Hematopoietic multipotent progenitor cell treated with erythropoietin and hydrocortisone succinate and interleukin-3 and kit ligand, for 6 days (in vitro differentiated cells): ENCODE data around the gene ERGIC3.

Source experiments
- DNase-seq: peaks from one replicate; pipeline ENCODE4 v3.0.0-alpha.2; 2015

ERGIC3 gene

GRCh38 chr20:35562541-35563110 is 20.7 kb downstream of the ERGIC3 start:
- DNase-seq = no peak

DNA sequence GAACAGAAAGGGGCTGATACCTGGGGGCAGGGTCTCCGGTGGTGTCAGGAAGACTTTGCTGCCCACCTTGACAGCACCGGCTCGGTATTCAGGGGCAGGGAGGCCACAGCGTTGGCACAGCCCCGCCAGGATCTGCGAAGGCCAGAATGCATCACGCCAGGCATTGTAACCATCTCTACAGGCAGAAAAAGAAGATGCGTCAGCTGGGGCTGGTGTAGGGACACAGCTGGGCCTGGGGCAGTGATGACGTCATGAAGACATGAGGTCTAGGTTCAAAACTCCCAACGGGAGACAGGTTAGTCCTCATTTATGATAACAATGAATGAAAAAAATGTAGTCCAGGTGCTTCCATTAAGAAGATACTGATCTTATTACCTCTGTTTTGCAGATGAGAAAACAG is 22.0 kb downstream of the ERGIC3 start:
- DNase-seq = no peak

- no peak for DNase-seq
These were observed 23.0 kb downstream of the ERGIC3 start for GRCh38 chr20:35564905-35565304.

- DNase-seq = peak; percentile 36
These were observed 26.8 kb downstream of the ERGIC3 start for GRCh38 chr20:35568645-35569044.

- no peak for DNase-seq
These were observed 29.7 kb downstream of the ERGIC3 start for GRCh38 chr20:35571555-35571954.

GRCh38 chr20:35572838-35573237 is 31.0 kb downstream of the ERGIC3 start:
- no peak for DNase-seq

- DNase-seq = no peak
These were observed 34.1 kb downstream of the ERGIC3 start for GRCh38 chr20:35575958-35576357.

DNA sequence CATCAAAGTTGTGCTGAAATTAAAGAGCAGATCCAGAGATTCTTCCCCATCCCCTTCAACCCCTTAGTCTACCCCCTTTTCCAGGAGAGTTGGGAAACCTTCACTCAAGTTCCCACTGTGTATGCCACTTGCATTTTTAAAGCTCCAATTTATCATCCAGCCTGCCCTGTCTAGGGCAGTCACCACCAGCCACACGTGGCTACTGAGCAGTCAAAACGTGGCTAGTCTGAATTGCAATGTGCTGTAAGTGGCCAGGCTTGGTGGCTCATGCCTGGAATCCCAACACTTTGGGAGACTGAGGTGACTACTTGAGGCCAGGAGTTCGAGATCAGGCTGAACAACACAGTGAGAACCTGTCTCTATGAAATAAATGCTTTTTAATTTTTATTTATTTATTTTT is 34.9 kb downstream of the ERGIC3 start:
- DNase-seq = no peak

DNA sequence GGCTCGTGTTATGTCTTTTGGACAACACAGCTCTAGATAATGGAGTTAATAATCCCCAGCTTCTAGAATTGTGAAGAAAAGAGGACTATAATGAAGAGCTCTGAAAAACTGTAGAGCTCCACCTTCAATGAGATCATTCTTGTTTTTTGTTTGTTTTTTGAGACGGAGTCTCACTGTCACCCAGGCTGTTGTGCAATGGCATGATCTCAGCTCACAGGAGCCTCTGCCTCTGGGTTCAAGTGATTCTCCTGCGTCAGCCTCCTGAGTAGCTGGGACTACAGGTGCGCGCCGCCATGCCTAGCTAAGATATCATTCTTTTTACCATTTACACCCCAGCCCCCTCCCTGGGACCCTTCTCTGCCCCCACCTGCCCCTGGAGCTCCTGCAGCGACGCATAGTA is 36.6 kb downstream of the ERGIC3 start:
- no peak for DNase-seq

DNA sequence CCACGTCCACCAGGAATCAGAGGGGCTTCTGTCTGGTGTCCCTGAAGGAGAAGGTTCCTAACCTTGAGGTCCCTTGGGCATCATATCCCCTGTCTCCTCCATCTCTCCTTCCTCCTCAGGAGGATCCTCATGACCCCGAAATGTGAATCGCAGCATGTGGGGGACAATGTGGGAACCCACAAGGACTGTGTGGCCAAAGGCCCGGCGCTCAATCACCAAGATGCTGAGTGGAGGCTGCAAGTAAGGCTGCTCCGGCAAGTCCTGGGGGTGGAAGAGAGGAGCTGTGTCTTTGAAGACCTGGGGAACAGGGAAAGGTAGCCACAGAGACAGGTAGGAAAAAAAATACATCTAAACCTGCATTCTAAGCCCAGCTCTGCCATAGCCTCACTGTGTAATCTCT is 37.3 kb downstream of the ERGIC3 start:
- no peak for DNase-seq

GRCh38 chr20:35582131-35582530 is 40.3 kb downstream of the ERGIC3 start:
- DNase-seq = no peak

DNA sequence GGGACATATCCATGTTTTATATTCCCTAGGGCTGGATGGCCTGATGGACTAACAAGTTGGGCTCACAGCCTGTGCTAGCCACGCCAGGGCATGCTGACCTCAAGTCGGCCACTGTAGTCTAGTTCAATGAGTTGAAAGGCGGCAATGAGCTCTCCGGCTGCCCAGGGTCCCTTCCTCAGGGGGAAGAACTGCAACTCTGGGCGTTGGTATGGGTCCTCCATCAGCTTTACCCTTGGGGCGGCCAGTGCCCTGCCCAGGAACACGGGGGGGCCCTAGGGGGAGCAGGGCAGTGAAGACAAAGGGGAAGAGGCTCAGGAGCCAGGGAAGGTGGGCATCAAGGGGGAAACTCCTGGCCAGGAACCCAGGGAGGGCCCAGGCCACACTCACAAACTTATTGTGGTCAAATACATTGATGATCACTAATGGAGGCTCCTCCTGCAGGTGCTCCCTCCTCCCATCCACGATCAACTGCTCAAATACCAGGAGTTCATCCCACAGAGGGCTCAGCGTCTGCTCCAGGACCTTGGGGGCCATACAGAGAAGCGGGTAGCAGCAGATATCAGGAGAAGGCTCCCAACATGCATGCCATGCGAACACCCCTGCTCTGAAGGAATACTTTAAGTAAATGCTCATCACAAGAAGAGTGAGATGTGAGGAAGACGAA is 41.0 kb downstream of the ERGIC3 start:
- no peak for DNase-seq

DNA sequence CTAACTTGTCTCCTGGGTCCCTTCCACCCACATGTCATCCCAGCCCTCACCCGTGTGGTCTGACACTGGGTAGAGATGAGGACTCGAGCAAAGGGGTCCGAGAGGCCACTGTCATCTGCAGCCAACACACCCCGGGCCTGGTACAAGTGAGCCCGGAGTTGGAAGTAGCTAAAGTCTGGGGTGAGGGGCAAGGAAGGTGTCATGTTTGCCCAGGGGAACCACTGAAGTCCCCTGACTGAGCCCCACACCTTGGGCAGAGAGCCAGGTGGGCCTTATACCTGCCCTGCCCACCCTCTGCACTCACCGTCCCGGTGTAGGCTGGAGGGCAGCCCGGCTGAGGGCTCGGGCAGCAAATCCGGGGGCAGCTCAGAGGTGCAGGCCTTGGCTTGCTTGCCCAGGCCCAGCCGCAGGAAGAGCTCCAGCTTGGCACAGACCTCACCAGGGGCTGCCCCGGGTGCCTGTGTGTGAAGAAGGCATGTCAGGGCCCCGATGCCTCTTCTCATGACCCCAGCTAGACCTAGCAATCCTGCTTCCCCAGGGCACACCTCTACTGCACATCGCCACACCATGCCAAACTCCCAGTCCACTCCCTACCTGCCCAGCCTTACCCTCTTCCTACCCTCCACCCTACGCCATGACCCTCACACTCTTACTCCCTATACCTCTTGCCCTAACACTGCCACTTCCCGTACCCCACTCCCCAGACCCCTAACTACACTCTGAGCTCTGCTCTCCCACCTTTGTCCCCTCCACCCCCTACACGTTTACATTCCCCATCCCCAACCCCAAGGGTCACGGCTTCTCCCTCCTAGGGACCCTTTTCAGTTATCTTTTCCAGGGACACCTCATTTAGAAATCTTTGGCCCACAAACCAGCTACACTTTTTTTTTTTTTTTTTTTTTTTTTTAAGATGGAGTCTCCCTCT is 42.0 kb downstream of the ERGIC3 start:
- no peak for DNase-seq

GRCh38 chr20:35586751-35587425 is 45.0 kb downstream of the ERGIC3 start:
- DNase-seq = peak; percentile 33

DNA sequence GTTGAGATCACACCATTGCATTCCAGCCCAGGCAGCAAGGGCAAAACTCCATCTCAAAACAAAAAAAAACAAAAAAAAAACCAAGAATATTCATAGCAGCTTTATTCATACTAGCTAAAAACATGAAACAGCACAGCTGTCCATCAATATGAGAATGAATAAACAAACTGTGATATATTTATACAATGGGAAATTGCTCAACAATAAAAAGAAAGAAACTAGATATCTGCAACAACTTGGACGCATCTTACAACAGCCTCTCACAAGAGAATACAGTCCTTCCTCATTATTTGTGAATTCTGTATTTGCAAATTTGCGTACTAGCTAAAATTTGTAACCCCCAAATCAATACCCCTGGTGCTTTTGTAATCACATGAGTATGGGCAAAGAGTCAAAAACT is 45.6 kb downstream of the ERGIC3 start:
- no peak for DNase-seq

DNA sequence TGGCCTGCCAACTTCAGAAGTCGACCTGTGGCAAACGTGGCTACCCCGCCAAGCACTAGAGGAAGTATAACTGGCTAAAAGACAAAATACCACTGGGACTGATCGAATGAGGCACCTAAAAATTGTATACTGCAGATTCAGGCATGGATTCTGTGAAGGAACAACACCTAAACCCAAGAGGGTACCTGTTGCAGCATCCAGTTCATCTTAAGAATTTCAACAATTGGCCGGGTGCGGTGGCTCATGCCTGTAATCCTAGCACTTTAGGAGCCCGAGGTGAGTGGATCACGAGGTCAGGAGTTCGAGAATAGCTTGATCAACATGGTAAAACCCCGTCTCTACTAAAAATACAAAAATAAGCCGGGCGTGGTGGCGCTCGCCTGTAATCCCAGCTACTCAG is 46.5 kb downstream of the ERGIC3 start:
- DNase-seq = no peak

GRCh38 chr20:35592339-35592974 is 50.6 kb downstream of the ERGIC3 start:
- DNase-seq = peak; percentile 59

GRCh38 chr20:35595456-35595855 is 53.6 kb downstream of the ERGIC3 start:
- DNase-seq = no peak

DNA sequence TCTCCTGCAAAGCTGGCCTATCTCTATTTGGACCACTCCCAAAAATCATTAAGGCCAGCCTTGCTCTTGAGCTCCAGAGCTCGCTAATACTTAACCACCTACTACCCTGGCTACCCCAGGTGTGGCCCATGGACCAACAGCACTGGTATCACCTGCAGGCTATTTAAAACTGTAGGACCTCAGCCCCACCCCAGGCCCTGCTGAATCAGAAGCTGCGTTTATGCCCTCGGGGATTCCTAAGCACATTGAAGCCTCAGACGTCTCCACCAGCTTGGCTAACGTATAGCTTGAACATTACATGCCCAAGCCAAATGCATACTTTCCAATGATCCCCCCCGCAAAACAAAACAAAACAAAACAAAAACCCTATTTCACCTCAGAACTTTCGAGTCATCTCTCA is 54.0 kb downstream of the ERGIC3 start:
- DNase-seq = no peak

DNA sequence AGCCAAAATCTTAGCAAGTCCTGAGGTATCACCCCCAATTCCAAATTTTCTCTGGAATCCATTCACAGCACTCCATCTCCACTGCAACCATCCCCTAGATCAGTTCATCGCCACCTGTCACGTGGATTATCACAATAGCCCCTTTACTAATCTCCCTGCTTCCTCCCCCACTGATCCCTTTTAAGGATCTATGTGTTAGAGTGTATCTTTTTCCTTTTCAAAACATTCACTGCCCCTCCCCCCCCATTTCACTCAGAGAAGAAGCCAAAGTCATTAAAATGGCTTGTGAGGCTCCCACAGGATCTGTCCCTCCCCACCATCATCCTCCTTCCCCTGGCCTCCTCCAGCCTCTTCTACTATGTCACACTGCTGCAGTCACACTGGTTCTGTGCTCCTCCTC is 55.3 kb downstream of the ERGIC3 start:
- no peak for DNase-seq

DNA sequence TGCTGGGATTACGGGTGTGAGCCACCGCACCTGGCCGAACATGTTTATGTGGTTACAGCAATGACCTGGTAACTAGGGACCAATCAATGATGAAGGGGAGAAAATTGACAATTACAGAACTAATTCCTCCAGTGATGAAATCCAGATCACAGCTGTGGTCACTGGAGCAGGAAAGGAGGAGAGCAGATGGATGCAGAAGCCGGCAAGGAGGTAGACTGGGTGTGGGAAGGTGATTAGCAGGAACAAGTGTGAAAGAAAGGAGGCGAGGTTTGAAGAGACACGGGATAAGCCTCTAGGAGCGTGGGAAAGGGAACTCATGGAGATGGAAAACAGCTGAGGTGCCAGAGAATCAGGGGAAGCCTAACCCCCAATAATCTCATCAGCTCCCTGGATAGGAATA is 56.6 kb downstream of the ERGIC3 start:
- no peak for DNase-seq

- peak; percentile 0 for DNase-seq
These were observed 57.3 kb downstream of the ERGIC3 start for GRCh38 chr20:35598899-35599775.
